SU-DHL-6 (cell line): Measurements from ENCODE around the gene SERPINB6.

ENCODE experiments used
- H2AFZ ChIP-seq: fragments of 200-600 bp; sonication (generic); 2 replicates; pipeline ENCODE4 v1.6.1; 2014; ENCODE audit warnings: low read depth, mild to moderate bottlenecking, moderate library complexity, mixed read lengths, antibody characterized with exemption, low read length; ENCODE audit not compliant: severe bottlenecking
- H3F3A ChIP-seq: fragments of 200-600 bp; shearing (Covaris generic); 2 replicates; pipeline ENCODE4 v1.6.0; 2016; ENCODE audit warnings: antibody characterized with exemption, mild to moderate bottlenecking; ENCODE audit not compliant: insufficient read depth
- H3K27ac ChIP-seq: fragments of 200-600 bp; sonication (generic); 2 replicates; pipeline ENCODE4 v1.5.1; 2016; ENCODE audit warnings: low read depth, mild to moderate bottlenecking, low read length, moderate library complexity, mixed read lengths
- H3K27me3 ChIP-seq: fragments of 200-600 bp; sonication (generic), shearing (Covaris generic); 2 replicates; pipeline ENCODE4 v1.6.0; 2014; ENCODE audit warnings: mild to moderate bottlenecking, low read length
- H3K36me3 ChIP-seq: fragments of 200-600 bp; sonication (generic); 2 replicates; pipeline ENCODE4 v1.6.1; 2014; ENCODE audit warnings: mild to moderate bottlenecking, low read length, mixed read lengths
- H3K4me2 ChIP-seq: fragments of 300-600, 200-600 bp; shearing (Covaris generic), sonication (generic); 2 replicates; pipeline ENCODE4 v1.6.0; 2014; ENCODE audit warnings: low read length, low read depth, mild to moderate bottlenecking; ENCODE audit not compliant: poor library complexity, severe bottlenecking
- H3K4me3 ChIP-seq: fragments of 200-600 bp; sonication (generic); 2 replicates; pipeline ENCODE4 v1.5.1; 2014; ENCODE audit warnings: antibody characterized with exemption, low read length, mild to moderate bottlenecking, mixed read lengths; ENCODE audit not compliant: insufficient read depth, poor library complexity, severe bottlenecking
- H3K79me2 ChIP-seq: fragments of 200-600 bp; sonication (generic); 2 replicates; pipeline ENCODE4 v1.6.1; 2014; ENCODE audit warnings: mild to moderate bottlenecking, low read length, moderate library complexity; ENCODE audit not compliant: insufficient read depth
- H3K9ac ChIP-seq: fragments of 200-600 bp; sonication (generic); 2 replicates; pipeline ENCODE4 v1.7.0; 2014; ENCODE audit warnings: mild to moderate bottlenecking, low read length
- H3K9me2 ChIP-seq: fragments of 200-600 bp; sonication (generic); replicated peaks from 2 replicates; pipeline ENCODE4 v1.6.1; 2014; ENCODE audit warnings: low read length; ENCODE audit not compliant: insufficient read depth
- H3K9me3 ChIP-seq: fragments of 200-600 bp; sonication (generic); 2 replicates; pipeline ENCODE4 v1.6.1; 2014; ENCODE audit warnings: low read length, mixed read lengths; ENCODE audit not compliant: insufficient read depth
- H4K20me1 ChIP-seq: fragments of 200-600 bp; sonication (generic); 2 replicates; pipeline ENCODE4 v1.6.1; 2014; ENCODE audit warnings: low read depth, mild to moderate bottlenecking, antibody characterized with exemption, low read length, moderate library complexity, mixed read lengths
- EZH2phosphoT487 ChIP-seq: fragments of 200-600 bp; sonication (generic), shearing (Covaris generic); conservative IDR thresholded peaks from 2 replicates; pipeline ENCODE4 v1.6.1; 2018; ENCODE audit warnings: mild to moderate bottlenecking, antibody characterized with exemption, low read length, moderate library complexity, mixed read lengths
- TF ChIP-seq, protein P1 (sequence below): fragments of 200-600 bp; sonication (generic); IDR thresholded peaks from one replicate; pipeline ENCODE4 v1.5.1; 2017; ENCODE audit warnings: antibody characterized with exemption, mild to moderate bottlenecking, low read length, moderate library complexity; ENCODE audit not compliant: insufficient read depth, poor library complexity, severe bottlenecking

The SERPINB6 gene

DNA sequence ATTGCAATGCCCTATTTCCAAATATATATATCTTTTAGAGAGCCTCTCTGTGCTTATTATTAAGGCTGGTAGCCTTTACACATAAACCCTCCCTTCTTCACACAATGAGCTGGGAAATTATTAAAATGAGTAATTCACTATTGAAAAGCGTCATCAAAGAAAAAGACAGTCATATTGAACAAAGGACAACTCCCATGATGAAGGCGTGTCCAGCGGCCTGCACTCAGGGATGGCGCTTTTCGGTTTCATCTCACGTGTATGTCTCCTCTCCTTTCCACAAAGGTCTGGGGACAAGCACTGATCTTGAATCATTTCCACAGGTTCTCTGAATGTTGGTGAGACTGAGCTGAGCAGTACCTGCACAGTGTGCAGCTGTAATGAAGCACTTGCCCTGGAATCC lies 71.8 kb downstream of the SERPINB6 start:
- Histone ChIP-seq H3K27me3 (no peaks in the 10 kb centered on the region), H3K4me3 (no peak overlapping the region), H4K20me1 (no peaks in the 10 kb centered on the region; the same call in 1 of the 2 replicates), H3K27ac (peak overlapping the region; percentile 80), H3F3A (peaks cover 56% of the 10 kb centered on the region), H2AFZ (no peak overlapping the region), H3K36me3 (peaks cover 50% of the 10 kb centered on the region), H3K9ac (no peak overlapping the region), H3K9me2 (no peaks in the 10 kb centered on the region), H3K4me2 (peak overlapping the region; percentile 73), H3K9me3 (no peaks in the 10 kb centered on the region), H3K79me2 (peaks cover 61% of the 10 kb centered on the region)
- no peak for TF ChIP-seq EZH2phosphoT487
- TF ChIP-seq, protein P1, sequence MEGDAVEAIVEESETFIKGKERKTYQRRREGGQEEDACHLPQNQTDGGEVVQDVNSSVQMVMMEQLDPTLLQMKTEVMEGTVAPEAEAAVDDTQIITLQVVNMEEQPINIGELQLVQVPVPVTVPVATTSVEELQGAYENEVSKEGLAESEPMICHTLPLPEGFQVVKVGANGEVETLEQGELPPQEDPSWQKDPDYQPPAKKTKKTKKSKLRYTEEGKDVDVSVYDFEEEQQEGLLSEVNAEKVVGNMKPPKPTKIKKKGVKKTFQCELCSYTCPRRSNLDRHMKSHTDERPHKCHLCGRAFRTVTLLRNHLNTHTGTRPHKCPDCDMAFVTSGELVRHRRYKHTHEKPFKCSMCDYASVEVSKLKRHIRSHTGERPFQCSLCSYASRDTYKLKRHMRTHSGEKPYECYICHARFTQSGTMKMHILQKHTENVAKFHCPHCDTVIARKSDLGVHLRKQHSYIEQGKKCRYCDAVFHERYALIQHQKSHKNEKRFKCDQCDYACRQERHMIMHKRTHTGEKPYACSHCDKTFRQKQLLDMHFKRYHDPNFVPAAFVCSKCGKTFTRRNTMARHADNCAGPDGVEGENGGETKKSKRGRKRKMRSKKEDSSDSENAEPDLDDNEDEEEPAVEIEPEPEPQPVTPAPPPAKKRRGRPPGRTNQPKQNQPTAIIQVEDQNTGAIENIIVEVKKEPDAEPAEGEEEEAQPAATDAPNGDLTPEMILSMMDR = no peak
